Neural crest cell (in vitro differentiated cells): ENCODE measurements around the gene ACTN4. TPM values are rescaled to one million over a fixed set of nuclear protein-coding genes. Genes with fewer than 3 reads are reported as not detected.

ENCODE experiments used
- DNase-seq: peaks from one replicate; pipeline ENCODE4 v3.0.0; 2021; ENCODE audit warnings: low read depth, mixed read lengths, low spot score
- H3K27ac Mint-ChIP-seq: one replicate; pipeline ENCODE4 v1.8.0; 2021; ENCODE audit warnings: mild to moderate bottlenecking, mixed read lengths; ENCODE audit not compliant: unreplicated experiment
- H3K27me3 Mint-ChIP-seq: 2 replicates; pipeline ENCODE4 v1.8.0; 2021; ENCODE audit warnings: low read depth, mild to moderate bottlenecking, mixed read lengths
- H3K36me3 Mint-ChIP-seq: 2 replicates; pipeline ENCODE4 v1.8.0; 2021; ENCODE audit warnings: low read depth, mild to moderate bottlenecking, mixed read lengths
- H3K4me1 Mint-ChIP-seq: 2 replicates; pipeline ENCODE4 v1.8.0; 2021; ENCODE audit warnings: mixed read lengths
- H3K4me3 Mint-ChIP-seq: one replicate; pipeline ENCODE4 v1.8.0; 2021; ENCODE audit warnings: mild to moderate bottlenecking, mixed read lengths
- H3K9me3 Mint-ChIP-seq: 2 replicates; pipeline ENCODE4 v1.8.0; 2021; ENCODE audit warnings: mixed read lengths
- total RNA-seq: library from RNA; stranded (reverse); gene quantifications from 2 replicates; pipeline ENCODE4 v1.2.1, GENCODE V29; 2021
- TF ChIP-seq, protein P1 (sequence below): fragments of 200-600 bp; sonication (generic); conservative IDR thresholded peaks from 2 replicates; pipeline ENCODE4 v1.5.0; 2021; ENCODE audit warnings: antibody characterized with exemption, mild to moderate bottlenecking

ACTN4 gene
- total RNA-seq, 1 donor from 2014 or later = 324 TPM

DNA sequence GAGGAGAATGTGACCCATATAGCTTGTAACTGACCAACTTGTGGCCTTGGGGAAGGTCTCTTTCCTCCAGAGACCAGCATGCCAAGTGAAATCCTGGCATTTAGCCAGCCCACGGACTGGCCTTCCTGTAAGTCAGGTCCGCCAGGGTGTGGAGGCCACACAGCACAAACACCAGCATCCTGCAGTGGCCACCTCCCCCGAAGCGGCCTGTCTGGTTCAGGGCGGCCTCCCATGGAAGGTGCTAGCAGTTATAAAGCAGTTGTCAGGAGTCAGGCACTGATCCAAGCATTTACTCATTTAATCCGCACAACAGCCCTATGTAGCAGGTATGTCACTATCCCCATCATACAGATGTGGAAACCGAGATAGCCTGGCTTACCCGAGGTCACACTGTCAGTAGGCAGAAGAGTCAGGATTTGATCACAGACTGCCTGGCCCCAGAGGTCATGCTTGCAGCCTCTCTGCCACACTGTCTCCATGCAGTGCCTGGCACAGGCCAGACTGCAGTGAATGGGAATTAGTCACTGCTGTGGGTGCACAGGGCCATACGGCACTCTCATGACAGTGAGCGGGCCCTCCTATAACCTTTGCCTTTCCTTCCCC lies 60.2 kb downstream of the ACTN4 start:
- H3K27me3 Mint-ChIP-seq = no peaks in the 10 kb centered on the region
- no peaks in the 10 kb centered on the region for H3K9me3 Mint-ChIP-seq
- TF ChIP-seq, protein P1, sequence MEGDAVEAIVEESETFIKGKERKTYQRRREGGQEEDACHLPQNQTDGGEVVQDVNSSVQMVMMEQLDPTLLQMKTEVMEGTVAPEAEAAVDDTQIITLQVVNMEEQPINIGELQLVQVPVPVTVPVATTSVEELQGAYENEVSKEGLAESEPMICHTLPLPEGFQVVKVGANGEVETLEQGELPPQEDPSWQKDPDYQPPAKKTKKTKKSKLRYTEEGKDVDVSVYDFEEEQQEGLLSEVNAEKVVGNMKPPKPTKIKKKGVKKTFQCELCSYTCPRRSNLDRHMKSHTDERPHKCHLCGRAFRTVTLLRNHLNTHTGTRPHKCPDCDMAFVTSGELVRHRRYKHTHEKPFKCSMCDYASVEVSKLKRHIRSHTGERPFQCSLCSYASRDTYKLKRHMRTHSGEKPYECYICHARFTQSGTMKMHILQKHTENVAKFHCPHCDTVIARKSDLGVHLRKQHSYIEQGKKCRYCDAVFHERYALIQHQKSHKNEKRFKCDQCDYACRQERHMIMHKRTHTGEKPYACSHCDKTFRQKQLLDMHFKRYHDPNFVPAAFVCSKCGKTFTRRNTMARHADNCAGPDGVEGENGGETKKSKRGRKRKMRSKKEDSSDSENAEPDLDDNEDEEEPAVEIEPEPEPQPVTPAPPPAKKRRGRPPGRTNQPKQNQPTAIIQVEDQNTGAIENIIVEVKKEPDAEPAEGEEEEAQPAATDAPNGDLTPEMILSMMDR = no peak
- peaks cover 14% of the 10 kb centered on the region for H3K36me3 Mint-ChIP-seq
- H3K4me3 Mint-ChIP-seq = no peak overlapping the region
- no peak overlapping the region for H3K27ac Mint-ChIP-seq
- no peak for DNase-seq
- peaks cover 26% of the 10 kb centered on the region for H3K4me1 Mint-ChIP-seq

DNA sequence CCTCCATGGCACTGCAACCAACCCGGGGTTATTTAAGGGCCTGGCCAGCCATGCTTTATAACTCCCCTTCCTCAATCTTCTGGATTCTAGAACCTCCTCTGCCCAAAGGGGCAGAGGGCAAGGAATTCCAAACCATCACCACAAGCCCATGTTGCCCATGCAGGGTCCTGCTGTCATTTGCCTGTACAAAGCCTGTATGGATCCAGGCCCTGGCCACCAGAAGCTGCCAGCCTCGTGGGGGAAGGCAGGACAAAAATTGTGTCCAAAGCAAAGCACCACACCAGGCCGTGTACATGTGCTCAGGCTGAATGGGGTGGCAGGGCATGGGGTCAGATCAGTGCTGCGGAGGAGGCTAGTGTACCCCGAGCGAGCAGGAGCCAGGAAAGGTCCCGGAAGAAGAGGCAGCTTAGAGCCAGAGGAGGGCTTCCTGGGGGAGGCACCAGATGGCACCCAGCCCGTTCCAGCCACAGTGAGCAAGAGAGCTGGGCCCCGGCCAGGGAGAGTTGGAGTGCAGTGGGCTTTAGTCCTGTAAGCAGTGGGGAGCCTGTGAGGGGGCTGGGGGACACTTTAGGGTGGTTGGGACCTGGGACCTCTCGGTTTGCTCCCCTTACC lies 61.1 kb downstream of the ACTN4 start:
- TF ChIP-seq, protein P1 = no peak
- H3K4me3 Mint-ChIP-seq = no peak overlapping the region
- H3K27me3 Mint-ChIP-seq = no peaks in the 10 kb centered on the region
- DNase-seq = no peak
- H3K9me3 Mint-ChIP-seq = no peaks in the 10 kb centered on the region
- H3K36me3 Mint-ChIP-seq = peaks cover 14% of the 10 kb centered on the region
- H3K27ac Mint-ChIP-seq = no peak overlapping the region
- H3K4me1 Mint-ChIP-seq = peaks cover 26% of the 10 kb centered on the region

GRCh38 chr19:38709119-38709518 lies 61.7 kb downstream of the ACTN4 start:
- H3K36me3 Mint-ChIP-seq = peaks cover 13% of the 10 kb centered on the region

GRCh38 chr19:38709671-38710415 lies 62.4 kb downstream of the ACTN4 start:
- Mint-ChIP-seq H3K9me3 (no peaks in the 10 kb centered on the region), H3K4me3 (no peak overlapping the region), H3K36me3 (peaks cover 10% of the 10 kb centered on the region), H3K27ac (no peak overlapping the region), H3K27me3 (no peaks in the 10 kb centered on the region), H3K4me1 (peaks cover 25% of the 10 kb centered on the region)
- TF ChIP-seq, protein P1 = no peak
- no peak for DNase-seq

More at GRCh38 chr19:38709119-38709518, 61.7 kb downstream of the ACTN4 start:
- H3K9me3 Mint-ChIP-seq = no peaks in the 10 kb centered on the region
- H3K27ac Mint-ChIP-seq = no peak overlapping the region
- no peak for DNase-seq
- TF ChIP-seq, protein P1 = no peak
- peaks cover 28% of the 10 kb centered on the region for H3K4me1 Mint-ChIP-seq
- no peaks in the 10 kb centered on the region for H3K27me3 Mint-ChIP-seq
- H3K4me3 Mint-ChIP-seq = no peak overlapping the region

GRCh38 chr19:38710416-38710702 lies 62.9 kb downstream of the ACTN4 start:
- Mint-ChIP-seq H3K4me3 (peak overlapping the region; percentile 36), H3K36me3 (peaks cover 10% of the 10 kb centered on the region), H3K27ac (peak overlapping the region; percentile 95), H3K27me3 (no peaks in the 10 kb centered on the region), H3K4me1 (peaks cover 25% of the 10 kb centered on the region), H3K9me3 (no peaks in the 10 kb centered on the region)
- no peak for DNase-seq
- TF ChIP-seq, protein P1 = no peak
